ENCODE measurements around the gene OR10W1.

OR10W1 gene

DNA sequence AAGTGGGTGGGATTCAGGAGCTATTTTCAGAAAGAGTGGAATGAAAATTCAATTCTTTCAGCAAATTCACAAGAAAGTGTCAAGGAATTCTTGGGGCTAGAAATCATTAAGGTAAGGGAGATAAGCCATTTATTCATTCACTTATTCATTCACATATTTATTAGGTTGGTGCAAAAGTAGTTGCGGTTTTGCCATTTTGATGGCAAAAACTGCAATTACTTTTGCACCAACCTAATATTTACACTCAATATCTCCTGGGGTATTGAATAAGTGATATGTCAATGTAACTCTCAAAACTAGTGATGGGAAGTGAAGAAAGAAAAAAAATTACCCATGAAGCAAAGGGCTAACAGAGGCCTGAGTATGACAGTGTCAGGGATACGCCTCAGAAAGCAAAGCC, at the start of gene OR10W1:
OR10W1 (minus strand) TSS at position 119 of the 400 bp plus-strand sequence. CDS start 402 bp downstream, outside the sequence.
- FAIRE-seq: no peak

DNA sequence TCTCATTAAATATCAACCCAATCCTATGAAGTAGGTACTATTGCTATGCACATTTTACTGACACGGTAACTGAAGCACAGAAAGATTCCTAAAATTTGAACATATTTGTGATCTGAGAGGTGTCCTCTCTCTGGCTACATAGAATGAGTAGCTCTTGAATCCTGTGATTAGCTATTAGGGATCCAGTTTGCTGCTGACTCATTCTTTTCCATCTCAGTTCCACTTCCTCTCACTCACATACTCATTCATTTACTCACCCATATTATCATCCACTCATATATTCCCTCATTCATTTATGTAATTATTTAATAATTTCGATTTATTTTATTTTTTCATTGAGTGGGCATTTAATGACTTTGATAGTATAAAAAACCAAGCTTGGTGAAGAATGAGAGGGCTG, 48.1 kb upstream of the OR10W1 start:
- FAIRE-seq: no peak

- no peak for FAIRE-seq
These were observed 33.5 kb upstream of the OR10W1 start for GRCh38 chr11:58301576-58301975.

DNA sequence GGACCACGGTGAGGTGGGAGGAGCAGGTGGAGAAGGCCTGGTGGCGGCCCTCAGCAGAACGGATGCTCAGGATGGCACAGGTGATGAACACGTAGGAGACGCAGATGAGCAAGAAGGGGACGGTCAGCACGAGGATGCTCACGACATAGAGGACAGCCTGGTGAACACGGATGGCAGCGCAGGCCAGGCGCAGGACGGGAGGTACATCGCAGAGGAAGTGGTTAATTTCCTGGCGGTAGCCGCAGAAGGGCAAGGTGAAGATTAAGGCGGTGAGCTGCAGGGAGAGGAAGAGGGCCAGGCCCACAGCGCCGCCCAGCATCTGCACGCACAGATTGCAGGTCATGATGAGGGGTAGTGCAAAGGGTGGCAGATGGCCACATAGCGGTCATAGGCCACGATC, 24.0 kb upstream of the OR10W1 start:
- no peak for FAIRE-seq

GRCh38 chr11:58289266-58289665, 21.2 kb upstream of the OR10W1 start:
- FAIRE-seq: no peak

- FAIRE-seq: no peak
These were observed 18.2 kb upstream of the OR10W1 start for GRCh38 chr11:58286249-58286648.

GRCh38 chr11:58285483-58286040, 17.5 kb upstream of the OR10W1 start:
- no peak for FAIRE-seq

- no peak for FAIRE-seq
These were observed 8.1 kb upstream of the OR10W1 start for GRCh38 chr11:58276151-58276550.

GRCh38 chr11:58275002-58275401, 6.9 kb upstream of the OR10W1 start:
- FAIRE-seq: no peak

DNA sequence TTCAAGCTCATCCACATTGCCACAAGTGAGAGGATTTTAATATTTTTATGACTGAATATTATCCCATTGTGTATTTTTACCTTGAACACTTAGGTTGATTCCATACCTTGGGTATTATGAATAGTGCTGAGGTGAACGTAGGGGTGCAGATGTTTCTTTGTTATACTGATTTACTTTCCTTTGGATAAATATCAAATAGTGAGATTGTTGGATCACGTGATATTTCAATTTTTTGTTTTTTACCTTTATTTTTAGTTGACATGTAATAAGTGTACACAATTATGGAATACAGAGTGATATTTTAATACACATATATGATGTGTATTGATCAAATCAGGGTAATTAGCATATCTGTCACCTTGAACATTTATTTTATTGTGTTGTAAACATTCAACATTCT, 8.1 kb downstream of the OR10W1 start:
- FAIRE-seq: no peak

DNA sequence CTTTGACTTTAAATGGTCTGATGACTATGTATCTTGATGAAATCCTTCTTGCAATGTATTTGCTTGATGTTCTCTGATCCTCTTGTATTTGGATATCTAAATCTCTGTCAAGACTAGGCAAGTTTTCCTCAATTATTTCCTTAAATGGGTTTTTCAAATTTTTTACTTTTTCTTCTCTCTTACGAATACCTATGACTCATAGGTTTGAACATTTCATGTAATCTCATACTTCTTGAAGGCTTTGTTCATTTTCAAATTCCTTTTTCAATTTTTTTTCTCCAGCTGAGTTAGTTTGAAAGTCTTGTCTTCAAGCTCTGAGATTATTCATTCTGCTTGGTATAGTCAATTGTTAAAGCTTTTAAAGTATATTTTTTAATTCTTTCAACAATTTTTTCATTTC, 13.1 kb downstream of the OR10W1 start:
- no peak for FAIRE-seq

- FAIRE-seq: peak; percentile 30
These were observed 24.1 kb downstream of the OR10W1 start for GRCh38 chr11:58243954-58244353.

DNA sequence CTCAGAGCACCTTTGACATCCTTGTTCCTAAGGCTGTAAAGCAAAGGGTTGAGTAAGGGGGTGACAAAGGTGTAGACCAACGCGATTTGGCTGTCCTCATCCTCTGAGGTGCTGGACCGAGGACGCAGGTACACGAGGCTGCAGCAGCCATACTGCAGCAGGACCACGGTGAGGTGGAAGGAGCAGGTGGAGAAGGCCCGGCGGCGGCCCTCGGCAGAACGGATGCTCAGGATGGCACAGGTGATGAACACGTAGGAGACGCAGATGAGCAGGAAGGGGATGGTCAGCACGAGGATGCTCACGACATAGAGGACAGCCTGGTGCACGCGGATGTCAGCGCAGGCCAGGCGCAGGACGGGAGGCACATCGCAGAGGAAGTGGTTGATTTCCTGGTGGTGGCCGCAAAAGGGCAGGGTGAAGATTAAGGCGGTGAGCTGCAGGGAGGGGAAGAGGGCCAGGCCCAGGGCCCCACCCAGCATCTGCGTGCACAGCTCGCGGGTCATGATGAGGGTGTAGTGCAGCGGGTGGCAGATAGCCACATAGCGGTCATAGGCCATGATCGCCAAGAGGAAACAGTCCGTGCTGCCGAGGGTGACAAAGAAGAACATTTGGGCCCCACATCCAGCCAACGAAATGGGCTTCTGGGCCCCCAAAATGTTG, 40.0 kb downstream of the OR10W1 start:
- FAIRE-seq: no peak

DNA sequence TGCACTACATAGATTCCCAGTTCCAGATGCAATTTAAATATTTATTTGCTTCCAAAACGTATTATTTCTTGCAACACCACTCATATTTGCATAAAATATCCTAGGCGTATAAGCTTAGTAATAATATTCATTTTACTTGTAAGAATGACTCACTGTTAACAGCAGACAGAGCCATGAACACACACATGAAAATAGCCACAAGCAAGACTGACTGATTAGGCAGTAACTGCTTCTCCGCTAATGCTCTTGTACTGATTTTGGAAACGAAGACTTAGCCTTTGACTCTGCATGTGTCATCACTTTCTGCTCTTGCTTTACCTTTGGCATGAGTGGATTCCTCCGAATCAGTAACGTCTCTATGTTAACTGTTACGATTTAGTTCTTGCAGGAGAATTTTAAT, 45.3 kb downstream of the OR10W1 start:
- FAIRE-seq: no peak

Data from A204.1 (cell line).